Breast epithelium (tissue), 4 donors: Measurements from ENCODE around the gene TRIP12. TPM values are rescaled to one million over a fixed set of nuclear protein-coding genes. Genes with fewer than 3 reads are reported as not detected.
"Not testable (repeated sequence)": the region's sequence is repeated elsewhere in the genome, so short reads cannot be mapped to it uniquely, and the experiment has no call there.

ENCODE experiments used
- DNase-seq, 2 donors: peaks; one replicate each; pipeline ENCODE4 v3.0.0-alpha.2; 2019; ENCODE audit warnings: low spot score in 2 of 2
- H3K27ac ChIP-seq, 2 donors: fragments of 200-600 bp; sonication (generic) in 1 of 2; one replicate each; pipeline ENCODE4 v1.5.1; 2016 to 2019; ENCODE audit warnings: mild to moderate bottlenecking in 1 of 2
- H3K27me3 ChIP-seq, 2 donors: fragments of 200-600 bp; sonication (generic) in 1 of 2; one replicate each; pipeline versions ENCODE4 v1.5.1 to v1.6.0; 2017 to 2019; ENCODE audit warnings: control low read depth in 1 of 2, mild to moderate bottlenecking in 1 of 2
- H3K36me3 ChIP-seq: fragments of 200-600 bp; one replicate; pipeline ENCODE4 v1.5.1; 2019
- H3K4me1 ChIP-seq, 2 donors: fragments of 200-600 bp; sonication (generic); one replicate each; pipeline ENCODE4 v1.5.1; 2016 to 2019; ENCODE audit warnings: control low read depth in 1 of 2
- H3K4me3 ChIP-seq, 3 donors: fragments of 200-600 bp; sonication (generic); 1 replicate in 2 of 3; 2 replicates in 1 of 3; pipeline ENCODE4 v1.5.1; 2016 to 2019; ENCODE audit warnings: mild to moderate bottlenecking in 3 of 3, moderate library complexity in 2 of 3
- H3K9me3 ChIP-seq, 2 donors: fragments of 200-600 bp; sonication (generic) in 1 of 2; one replicate each; pipeline ENCODE4 v1.5.1; 2016 to 2019; ENCODE audit warnings: control low read depth in 1 of 2
- CTCF ChIP-seq, 3 donors: fragments of 450-650 bp; IDR thresholded peaks; one replicate each; pipeline ENCODE4 v1.5.1; 2016 to 2017; ENCODE audit warnings: antibody characterized with exemption in 3 of 3, mild to moderate bottlenecking in 3 of 3, moderate library complexity in 3 of 3
- POLR2A ChIP-seq: fragments of 450-650 bp; IDR thresholded peaks from one replicate; pipeline ENCODE4 v1.6.1; 2016; ENCODE audit warnings: antibody characterized with exemption, mild to moderate bottlenecking, moderate library complexity
- POLR2AphosphoS5 ChIP-seq, 3 donors: sonication (generic); formaldehyde crosslinking; IDR thresholded peaks; one replicate each; pipeline ENCODE4 v1.6.1; 2017; ENCODE audit warnings: antibody characterized with exemption in 3 of 3
- intact Hi-C: fragments of 100-400 bp; cut with DNase I; formaldehyde crosslinking; loops from one replicate; pipeline ENCODE4 v1.15.1; 2023; ENCODE audit warnings: low total_unique reads
- total RNA-seq, 3 donors: library from RNA; depleted of rRNA; stranded (reverse); fragments of >200 nt; gene quantifications; one replicate each; pipeline ENCODE4 v1.1.0, GENCODE V29; 2016

The TRIP12 gene
- total RNA-seq, 3 donors from 2014 or later: 233 to 251 (median 247) TPM

- no peaks in the 10 kb centered on the region for H3K9me3 ChIP-seq
- no peak for DNase-seq
- no peaks in the 10 kb centered on the region for H3K4me1 ChIP-seq
- intact Hi-C loops: no loop called here
- H3K4me3 ChIP-seq: no peak overlapping the region
- H3K36me3 ChIP-seq: peaks cover 5% of the 10 kb centered on the region
- H3K27me3 ChIP-seq: no peaks in the 10 kb centered on the region
- no peak overlapping the region for H3K27ac ChIP-seq
- TF ChIP-seq CTCF (IDR thresholded peaks at IDR 0.05): no peak
- no peak for TF ChIP-seq POLR2AphosphoS5 (IDR thresholded peaks at IDR 0.05)
- no peak for TF ChIP-seq POLR2A
Observed at GRCh38 chr2:229857634-229858033, 64.2 kb downstream of the TRIP12 start.

DNA sequence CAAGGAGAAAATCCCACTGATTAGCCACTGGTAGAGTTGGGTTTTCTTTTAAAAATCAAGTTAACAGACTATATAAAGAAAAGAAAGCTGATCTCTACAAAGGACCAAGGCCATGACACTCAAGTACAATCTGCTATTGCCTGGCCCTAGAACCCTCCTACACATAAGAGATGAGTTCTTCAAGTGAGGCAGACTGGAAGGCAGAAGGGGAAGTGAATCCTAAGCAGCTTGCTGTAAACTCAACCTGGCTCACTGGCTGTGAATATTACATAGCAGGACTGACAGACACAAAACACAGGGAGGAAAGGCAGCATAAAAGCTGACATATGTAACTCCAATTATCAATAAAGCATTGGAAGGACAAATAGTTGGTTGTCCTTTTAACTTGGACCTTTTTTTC lies 65.4 kb downstream of the TRIP12 start:
- no peaks in the 10 kb centered on the region for H3K9me3 ChIP-seq
- H3K4me1 ChIP-seq: no peaks in the 10 kb centered on the region
- H3K27me3 ChIP-seq: no peaks in the 10 kb centered on the region
- intact Hi-C loops: no loop called here
- no peak for DNase-seq
- H3K27ac ChIP-seq: no peak overlapping the region
- no peak overlapping the region for H3K4me3 ChIP-seq
- peaks cover 5% of the 10 kb centered on the region for H3K36me3 ChIP-seq
- TF ChIP-seq POLR2A (no peak), POLR2AphosphoS5 (IDR thresholded peaks at IDR 0.05) (no peak), CTCF (IDR thresholded peaks at IDR 0.05) (no peak)

- TF ChIP-seq POLR2A: no peak
- TF ChIP-seq POLR2AphosphoS5 (IDR thresholded peaks at IDR 0.05): no peak
- Histone ChIP-seq H3K27me3 (no peaks in the 10 kb centered on the region), H3K4me1 (no peaks in the 10 kb centered on the region), H3K36me3 (peaks cover 5% of the 10 kb centered on the region), H3K27ac (no peak overlapping the region), H3K9me3 (no peaks in the 10 kb centered on the region), H3K4me3 (no peak overlapping the region)
- no peak for DNase-seq
- intact Hi-C loops: no loop called here
Observed at GRCh38 chr2:229855116-229855515, 66.7 kb downstream of the TRIP12 start.

DNA sequence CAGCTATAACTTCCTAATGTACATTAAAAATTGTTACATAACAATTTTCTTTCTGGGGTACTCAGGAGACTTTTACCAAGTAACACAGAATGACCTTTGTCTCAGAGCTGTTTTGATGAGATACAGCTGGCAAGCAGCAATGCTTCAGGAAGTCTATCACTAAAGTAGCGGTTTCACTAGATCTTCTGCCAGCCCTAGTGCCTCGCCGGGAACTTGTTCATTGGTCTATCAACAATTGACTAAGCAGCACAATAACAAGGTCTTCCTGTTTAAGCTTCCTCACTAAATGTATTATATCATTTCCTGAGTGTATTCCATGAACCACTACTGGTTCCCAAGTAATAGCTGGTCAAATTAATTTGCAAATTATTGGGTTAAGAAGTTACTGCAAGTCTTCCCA lies 69.2 kb downstream of the TRIP12 start:
- no peaks in the 10 kb centered on the region for H3K4me1 ChIP-seq
- TF ChIP-seq POLR2AphosphoS5 (IDR thresholded peaks at IDR 0.05) (no peak), POLR2A (no peak), CTCF (IDR thresholded peaks at IDR 0.05) (no peak)
- H3K27me3 ChIP-seq: no peaks in the 10 kb centered on the region
- no peaks in the 10 kb centered on the region for H3K36me3 ChIP-seq
- H3K9me3 ChIP-seq: no peaks in the 10 kb centered on the region
- intact Hi-C loops: no loop called here
- no peak overlapping the region for H3K4me3 ChIP-seq
- no peak for DNase-seq
- H3K27ac ChIP-seq: no peak overlapping the region

DNA sequence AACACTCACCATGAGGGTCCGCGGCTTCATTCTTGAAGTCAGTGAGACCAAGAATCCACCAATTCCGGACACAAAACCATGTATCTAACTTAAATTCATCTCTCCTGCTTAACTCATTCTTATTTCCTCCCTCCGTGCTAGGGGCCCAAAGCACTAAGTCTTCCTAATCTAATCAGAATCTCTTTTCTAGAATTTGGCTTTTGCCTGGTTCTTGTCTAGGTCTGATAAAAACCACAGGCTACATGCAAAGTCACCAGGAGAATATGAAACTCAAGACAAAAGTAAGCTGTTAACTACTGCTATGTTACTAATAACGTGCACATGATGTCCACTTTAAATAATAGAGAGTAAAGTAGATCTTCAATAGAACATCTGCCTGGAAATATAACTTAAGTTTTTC lies 69.9 kb downstream of the TRIP12 start:
- Histone ChIP-seq H3K4me1 (no peaks in the 10 kb centered on the region), H3K36me3 (no peaks in the 10 kb centered on the region), H3K27me3 (no peaks in the 10 kb centered on the region), H3K27ac (no peak overlapping the region), H3K4me3 (no peak overlapping the region), H3K9me3 (no peaks in the 10 kb centered on the region)
- no peak for TF ChIP-seq CTCF (IDR thresholded peaks at IDR 0.05)
- TF ChIP-seq POLR2A: no peak
- TF ChIP-seq POLR2AphosphoS5 (IDR thresholded peaks at IDR 0.05): no peak
- intact Hi-C loops: no loop called here
- DNase-seq: no peak

DNA sequence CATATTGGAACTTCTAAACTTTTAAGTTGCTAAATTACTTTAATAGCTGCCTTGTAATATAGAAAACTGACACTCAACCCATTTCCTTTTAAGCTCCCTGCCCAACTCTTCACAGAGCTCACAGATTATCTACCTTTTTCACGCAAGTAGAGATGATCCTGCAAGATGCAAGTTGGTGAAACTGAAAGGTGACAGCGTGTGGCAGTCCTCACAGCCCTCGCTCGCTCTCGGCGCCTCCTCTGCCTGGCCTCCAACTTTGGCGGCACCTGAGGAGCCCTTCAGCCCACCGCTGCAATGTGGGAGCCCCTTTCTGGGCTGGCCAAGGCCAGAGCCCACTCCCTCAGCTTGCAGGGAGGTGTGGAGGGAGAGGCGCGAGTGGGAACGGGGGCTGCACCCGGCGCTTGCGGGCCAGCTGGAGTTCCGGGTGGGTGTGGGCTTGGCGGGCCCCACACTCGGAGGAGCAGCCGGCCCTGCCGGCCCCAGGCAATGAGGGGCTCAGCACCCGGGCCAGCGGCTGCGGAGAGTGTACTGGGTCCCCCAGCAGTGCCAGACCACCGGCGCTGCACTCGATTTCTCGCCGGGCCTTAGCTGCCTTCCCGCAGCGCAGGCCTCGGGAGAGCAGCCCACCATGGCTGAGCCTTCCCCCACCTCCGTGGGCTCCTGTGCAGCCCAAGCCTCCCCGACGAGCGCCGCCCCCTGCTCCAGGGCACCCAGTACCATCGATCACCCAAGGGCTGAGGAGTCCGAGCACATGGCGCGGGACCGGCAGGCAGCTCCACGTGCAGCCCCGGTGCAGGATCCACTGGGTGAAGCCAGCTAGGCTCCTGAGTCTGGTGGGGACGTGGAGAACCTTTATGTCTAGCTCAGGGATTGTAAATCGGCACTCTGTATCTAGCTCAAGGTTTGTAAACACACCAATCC lies 71.2 kb downstream of the TRIP12 start:
- H3K4me3 ChIP-seq, DNase-seq, H3K27me3 ChIP-seq, H3K4me1 ChIP-seq, H3K27ac ChIP-seq, H3K9me3 ChIP-seq, H3K36me3 ChIP-seq, intact Hi-C loops: not testable (repeated sequence)
